H9 (cell line): Measurements from ENCODE around the gene STK24. TPM values are rescaled to one million over a fixed set of nuclear protein-coding genes. Genes with fewer than 3 reads are reported as not detected.

Experiments
- DNase-seq: peaks from one replicate; pipeline ENCODE4 v3.0.0-alpha.2; 2017
- H2AFZ ChIP-seq: one replicate; pipeline ENCODE4 v1.6.1; 2013; ENCODE audit warnings: mild to moderate bottlenecking, low read length, control low read depth, moderate library complexity
- H2AK5ac ChIP-seq: 2 replicates; pipeline ENCODE4 v1.6.1; 2013; ENCODE audit warnings: low read length, control low read depth, mixed read lengths; ENCODE audit not compliant: insufficient read length
- H2BK120ac ChIP-seq: one replicate; pipeline ENCODE4 v1.6.1; 2013; ENCODE audit warnings: low read depth, mild to moderate bottlenecking, low read length, control low read depth, inconsistent platforms; ENCODE audit not compliant: poor library complexity, severe bottlenecking
- H2BK12ac ChIP-seq: 2 replicates; pipeline ENCODE4 v1.6.1; 2013; ENCODE audit warnings: low read length, control low read depth, mixed read lengths, low read depth; ENCODE audit not compliant: insufficient read length
- H2BK15ac ChIP-seq: 2 replicates; pipeline ENCODE4 v1.6.1; 2013; ENCODE audit warnings: low read depth, low read length, control low read depth
- H2BK20ac ChIP-seq: one replicate; pipeline ENCODE4 v1.6.1; 2013; ENCODE audit warnings: low read depth, mild to moderate bottlenecking, low read length, control low read depth, inconsistent platforms; ENCODE audit not compliant: poor library complexity, severe bottlenecking
- H2BK5ac ChIP-seq: 2 replicates; pipeline ENCODE4 v1.6.1; 2013; ENCODE audit warnings: low read length, control low read depth, mixed read lengths; ENCODE audit not compliant: insufficient read length
- H3K14ac ChIP-seq: 2 replicates; pipeline ENCODE4 v1.6.1; 2013; ENCODE audit warnings: low read length, control low read depth; ENCODE audit not compliant: insufficient read depth
- H3K18ac ChIP-seq: 2 replicates; pipeline ENCODE4 v1.6.1; 2013; ENCODE audit warnings: low read depth, mild to moderate bottlenecking, mixed read lengths, low read length, control low read depth; ENCODE audit not compliant: insufficient read length
- H3K23ac ChIP-seq: 2 replicates; pipeline ENCODE4 v1.6.1; 2013; ENCODE audit warnings: low read length, control low read depth, mixed read lengths, low read depth; ENCODE audit not compliant: insufficient read length
- H3K23me2 ChIP-seq: 2 replicates; pipeline ENCODE4 v1.6.1; 2013; ENCODE audit warnings: low read depth, mild to moderate bottlenecking, mixed read lengths, low read length, control low read depth; ENCODE audit not compliant: insufficient read length, poor library complexity, severe bottlenecking
- H3K27ac ChIP-seq: 2 replicates; pipeline ENCODE4 v1.5.1; 2013; ENCODE audit warnings: low read length, control low read depth, mixed read lengths, low read depth; ENCODE audit not compliant: insufficient read length
- H3K27me3 ChIP-seq: 2 replicates; pipeline ENCODE4 v1.6.1; 2013; ENCODE audit warnings: low read length, control low read depth, inconsistent platforms; ENCODE audit not compliant: insufficient read depth
- H3K4ac ChIP-seq: 2 replicates; pipeline ENCODE4 v1.6.1; 2013; ENCODE audit warnings: low read depth, mild to moderate bottlenecking, control low read depth, inconsistent platforms, low read length, moderate library complexity
- H3K4me1 ChIP-seq: 2 replicates; pipeline ENCODE4 v1.6.1; 2013; ENCODE audit warnings: low read length, control low read depth, inconsistent platforms; ENCODE audit not compliant: insufficient read depth
- H3K4me2 ChIP-seq: 2 replicates; pipeline ENCODE4 v1.6.1; 2013; ENCODE audit warnings: low read length, control low read depth, mixed read lengths; ENCODE audit not compliant: insufficient read length, insufficient read depth
- H3K56ac ChIP-seq: 2 replicates; pipeline ENCODE4 v1.6.1; 2013; ENCODE audit warnings: low read depth, mild to moderate bottlenecking, mixed read lengths, low read length, control low read depth; ENCODE audit not compliant: insufficient read length
- H3K79me1 ChIP-seq: 2 replicates; pipeline ENCODE4 v1.6.1; 2013; ENCODE audit warnings: low read depth, mild to moderate bottlenecking, moderate library complexity, low read length, control low read depth, inconsistent platforms; ENCODE audit not compliant: insufficient read depth, poor library complexity, severe bottlenecking
- H3K79me2 ChIP-seq: 2 replicates; pipeline ENCODE4 v1.6.1; 2013; ENCODE audit warnings: low read length, control low read depth, inconsistent platforms; ENCODE audit not compliant: insufficient read depth
- H3K9ac ChIP-seq: 2 replicates; pipeline ENCODE4 v1.6.1; 2013; ENCODE audit warnings: low read length, control low read depth, mixed read lengths; ENCODE audit not compliant: insufficient read length; ENCODE audit errors: extremely low read depth
- H3K9me3 ChIP-seq: one replicate; pipeline ENCODE4 v1.6.1; 2013; ENCODE audit warnings: low read depth, low read length, inconsistent platforms; ENCODE audit not compliant: control insufficient read depth
- H3T11ph ChIP-seq: one replicate; pipeline ENCODE4 v1.6.1; 2013; ENCODE audit warnings: mild to moderate bottlenecking, low read length, control low read depth, inconsistent platforms
- H4K20me1 ChIP-seq: one replicate; pipeline ENCODE4 v1.6.1; 2013; ENCODE audit not compliant: control insufficient read depth, insufficient read length, insufficient read depth
- H4K5ac ChIP-seq: 2 replicates; pipeline ENCODE4 v1.6.1; 2013; ENCODE audit warnings: low read depth, mild to moderate bottlenecking, mixed read lengths, low read length, control low read depth; ENCODE audit not compliant: insufficient read length
- H4K8ac ChIP-seq: replicated peaks from 2 replicates; pipeline ENCODE4 v1.6.1; 2013; ENCODE audit warnings: low read length, control low read depth, mixed read lengths, low read depth; ENCODE audit not compliant: insufficient read length
- H4K91ac ChIP-seq: 2 replicates; pipeline ENCODE4 v1.6.1; 2013; ENCODE audit warnings: low read depth, mild to moderate bottlenecking, moderate library complexity, mixed read lengths, low read length, control low read depth; ENCODE audit not compliant: insufficient read length
- H3K27ac Mint-ChIP-seq, 3 experiments: 2 replicates in 2 of 3; 3 replicates in 1 of 3; pipeline ENCODE4 v1.8.0; 2020 to 2021; ENCODE audit warnings: mixed read lengths in 3 of 3, mild to moderate bottlenecking in 1 of 3, moderate library complexity in 1 of 3
- H3K27me3 Mint-ChIP-seq: 2 replicates; pipeline ENCODE4 v1.8.0; 2021; ENCODE audit warnings: low read depth, mild to moderate bottlenecking, moderate library complexity, mixed read lengths
- H3K36me3 Mint-ChIP-seq, 3 experiments: 2 replicates in 2 of 3; 3 replicates in 1 of 3; pipeline ENCODE4 v1.8.0; 2020 to 2021; ENCODE audit warnings: low read depth in 3 of 3, mixed read lengths in 3 of 3; ENCODE audit not compliant: insufficient read depth in 1 of 3
- H3K4me1 Mint-ChIP-seq, 2 experiments: 2 replicates each; pipeline ENCODE4 v1.8.0; 2020; ENCODE audit warnings: mixed read lengths in 2 of 2
- H3K4me3 Mint-ChIP-seq, 2 experiments: 2 replicates in 1 of 2; 3 replicates in 1 of 2; pipeline ENCODE4 v1.8.0; 2020 to 2021; ENCODE audit warnings: mild to moderate bottlenecking in 2 of 2, mixed read lengths in 2 of 2, moderate library complexity in 1 of 2
- H3K9me3 Mint-ChIP-seq, 2 experiments: 2 replicates in 1 of 2; 3 replicates in 1 of 2; pipeline ENCODE4 v1.8.0; 2020; ENCODE audit warnings: mild to moderate bottlenecking in 2 of 2, mixed read lengths in 2 of 2, moderate library complexity in 1 of 2
- WGBS: extraction: QIAGEN DNeasy Blood & Tissue Kit; methylation state at CpG from one replicate; pipeline ENCODE4 v1.1.7; 2013; ENCODE audit warnings: missing lambda C conversion rate, low lambda C conversion rate, mixed read lengths; ENCODE audit not compliant: insufficient read length; ENCODE audit errors: extremely low coverage; 5-methylcytosine and 5-hydroxymethylcytosine counted together
- total RNA-seq: library from RNA; stranded (reverse); gene quantifications from 2 replicates; pipeline ENCODE4 v1.2.1, GENCODE V29; 2021
- TF ChIP-seq, protein P1 (sequence below): fragments of 200-600 bp; sonication (generic); conservative IDR thresholded peaks from 3 replicates; pipeline ENCODE4 v1.8.0; 2021; ENCODE audit warnings: antibody characterized with exemption, mild to moderate bottlenecking

The STK24 gene
- total RNA-seq, 1 experiment from 2014 or later = 134 TPM

DNA sequence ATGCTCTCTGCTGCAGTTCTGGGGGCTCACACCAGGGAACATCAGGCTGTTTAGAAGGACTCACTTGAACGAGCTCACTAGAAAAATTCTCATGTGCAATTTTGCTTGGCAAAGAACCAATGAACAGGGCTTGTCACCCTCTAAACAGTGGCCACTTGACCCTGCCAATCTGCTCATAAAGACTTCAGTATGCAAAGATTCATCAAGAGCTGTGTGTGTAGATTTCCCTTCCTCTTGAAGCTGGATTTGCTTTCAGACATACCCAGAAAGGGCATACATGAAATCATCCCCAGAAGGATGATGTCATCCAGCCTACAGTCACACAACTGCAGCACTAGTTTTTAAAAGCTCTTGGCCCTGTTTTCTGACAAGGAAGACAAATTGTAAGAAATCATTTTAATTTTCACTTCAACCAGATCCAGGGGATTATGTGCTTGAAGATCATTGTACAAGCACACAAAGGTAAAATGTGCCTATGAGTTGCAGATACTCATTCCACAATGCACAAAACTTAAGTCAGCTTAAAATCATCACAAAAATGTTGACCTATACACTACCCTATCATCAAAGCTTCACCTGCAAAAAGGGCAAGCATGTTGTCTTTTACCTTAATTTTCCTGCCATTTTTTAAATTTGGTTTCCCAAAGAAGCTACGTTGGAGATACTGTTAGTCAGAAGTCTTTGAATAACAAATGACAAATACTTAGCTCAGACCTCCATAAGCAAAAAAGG, 5.2 kb upstream of the STK24 start:
- H2BK15ac ChIP-seq = no peak overlapping the region
- peaks cover 7% of the 10 kb centered on the region for H3K23me2 ChIP-seq
- H3K4ac ChIP-seq = no peak overlapping the region
- Mint-ChIP-seq H3K27ac (no peak overlapping the region), H3K4me3 (no peak overlapping the region), H3K27me3 (no peaks in the 10 kb centered on the region; the same call in 1 of the 2 replicates), H3K36me3 (no peaks in the 10 kb centered on the region), H3K4me1 (peaks cover 14 to 27% of the 10 kb centered on the region in 2 experiments), H3K9me3 (no peaks in the 10 kb centered on the region)
- no peak overlapping the region for H3T11ph ChIP-seq
- H2BK5ac ChIP-seq = no peak overlapping the region
- no peak overlapping the region for H2AFZ ChIP-seq
- H4K8ac ChIP-seq = no peak overlapping the region
- H3K9ac ChIP-seq = no peak overlapping the region
- H3K79me1 ChIP-seq = no peaks in the 10 kb centered on the region
- TF ChIP-seq, protein P1, sequence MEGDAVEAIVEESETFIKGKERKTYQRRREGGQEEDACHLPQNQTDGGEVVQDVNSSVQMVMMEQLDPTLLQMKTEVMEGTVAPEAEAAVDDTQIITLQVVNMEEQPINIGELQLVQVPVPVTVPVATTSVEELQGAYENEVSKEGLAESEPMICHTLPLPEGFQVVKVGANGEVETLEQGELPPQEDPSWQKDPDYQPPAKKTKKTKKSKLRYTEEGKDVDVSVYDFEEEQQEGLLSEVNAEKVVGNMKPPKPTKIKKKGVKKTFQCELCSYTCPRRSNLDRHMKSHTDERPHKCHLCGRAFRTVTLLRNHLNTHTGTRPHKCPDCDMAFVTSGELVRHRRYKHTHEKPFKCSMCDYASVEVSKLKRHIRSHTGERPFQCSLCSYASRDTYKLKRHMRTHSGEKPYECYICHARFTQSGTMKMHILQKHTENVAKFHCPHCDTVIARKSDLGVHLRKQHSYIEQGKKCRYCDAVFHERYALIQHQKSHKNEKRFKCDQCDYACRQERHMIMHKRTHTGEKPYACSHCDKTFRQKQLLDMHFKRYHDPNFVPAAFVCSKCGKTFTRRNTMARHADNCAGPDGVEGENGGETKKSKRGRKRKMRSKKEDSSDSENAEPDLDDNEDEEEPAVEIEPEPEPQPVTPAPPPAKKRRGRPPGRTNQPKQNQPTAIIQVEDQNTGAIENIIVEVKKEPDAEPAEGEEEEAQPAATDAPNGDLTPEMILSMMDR = no peak
- H2BK120ac ChIP-seq = no peak overlapping the region
- H4K20me1 ChIP-seq = no peaks in the 10 kb centered on the region
- no peak overlapping the region for H2BK12ac ChIP-seq
- no peak overlapping the region for H3K56ac ChIP-seq
- H3K27me3 ChIP-seq = no peaks in the 10 kb centered on the region
- no peak for DNase-seq
- H4K5ac ChIP-seq = no peak overlapping the region
- H2AK5ac ChIP-seq = no peak overlapping the region
- no CpG with 5 or more reads among the region's 2 CpGs for WGBS
- no peaks in the 10 kb centered on the region for H3K9me3 ChIP-seq
- H3K14ac ChIP-seq = no peak overlapping the region
- no peaks in the 10 kb centered on the region for H3K79me2 ChIP-seq
- no peaks in the 10 kb centered on the region for H3K4me1 ChIP-seq
- H3K4me2 ChIP-seq = no peak overlapping the region
- H3K23ac ChIP-seq = no peak overlapping the region
- no peak overlapping the region for H3K18ac ChIP-seq
- no peak overlapping the region for H4K91ac ChIP-seq
- no peak overlapping the region for H3K27ac ChIP-seq
- no peak overlapping the region for H2BK20ac ChIP-seq
